ENCODE measurements around the gene KCNQ5.
"Not testable (repeated sequence)": the region's sequence is repeated elsewhere in the genome, so short reads cannot be mapped to it uniquely, and the experiment has no call there.

KCNQ5 gene

DNA sequence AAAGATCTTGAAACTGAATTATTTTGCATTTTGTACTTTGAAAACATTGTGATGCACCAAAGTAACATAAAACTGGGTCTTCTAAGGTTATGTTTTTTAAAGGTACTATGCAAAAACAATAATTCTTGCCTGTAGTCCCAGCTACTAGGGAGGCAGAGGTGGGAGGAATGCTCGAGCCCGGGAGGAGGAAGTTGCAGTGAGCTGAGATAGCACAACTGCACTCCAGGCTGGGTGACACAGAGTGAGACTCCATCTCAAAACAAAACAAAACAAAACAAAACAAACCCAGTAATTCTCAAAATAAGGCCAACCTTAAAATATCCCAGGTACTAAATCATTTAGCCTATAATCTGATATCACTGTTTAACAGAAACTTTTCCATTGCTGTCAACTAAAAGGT lies 333.8 kb downstream of the KCNQ5 start:
- H3K4me1 Mint-ChIP-seq: peaks cover 8 to 10% of the 10 kb centered on the region in 2 donors
- H3K9me3 Mint-ChIP-seq: peaks cover 0 to 1% of the 10 kb centered on the region in 2 donors
- no peak overlapping the region for H3K27ac Mint-ChIP-seq
- H3K36me3 Mint-ChIP-seq: peaks cover 0 to 3% of the 10 kb centered on the region in 2 donors
- no peaks in the 10 kb centered on the region for H3K27me3 Mint-ChIP-seq
- DNase-seq: no peak
- no peak overlapping the region for H3K4me3 Mint-ChIP-seq
- ATAC-seq (replicated peaks): no peak

DNA sequence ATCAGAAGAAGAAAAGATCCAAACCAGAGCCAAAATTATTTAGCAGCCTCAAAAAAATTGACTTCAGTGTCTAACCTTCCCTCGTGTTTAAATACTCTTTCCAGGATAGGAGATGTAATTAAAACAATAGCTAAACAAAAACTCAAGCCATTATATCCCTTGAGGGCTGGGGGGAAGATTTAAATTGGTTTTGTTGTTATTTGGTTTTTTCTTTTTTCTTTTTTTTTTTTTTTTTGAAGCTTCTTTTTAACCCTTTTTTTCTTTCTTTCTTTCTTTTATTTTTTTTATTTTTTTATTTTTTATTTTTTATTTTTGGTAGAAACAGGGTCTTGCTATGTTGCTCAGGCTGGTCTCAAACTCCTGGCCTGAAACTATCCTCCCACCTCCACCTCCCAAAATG lies 334.4 kb downstream of the KCNQ5 start:
- Mint-ChIP-seq H3K9me3 (no peaks in the 10 kb centered on the region), H3K27ac (no peak overlapping the region), H3K4me1 (peaks cover 8% of the 10 kb centered on the region in 2 donors), H3K27me3 (no peaks in the 10 kb centered on the region), H3K4me3 (no peak overlapping the region), H3K36me3 (no peaks in the 10 kb centered on the region)
- ATAC-seq (replicated peaks) (no peak), DNase-seq (no peak)

DNA sequence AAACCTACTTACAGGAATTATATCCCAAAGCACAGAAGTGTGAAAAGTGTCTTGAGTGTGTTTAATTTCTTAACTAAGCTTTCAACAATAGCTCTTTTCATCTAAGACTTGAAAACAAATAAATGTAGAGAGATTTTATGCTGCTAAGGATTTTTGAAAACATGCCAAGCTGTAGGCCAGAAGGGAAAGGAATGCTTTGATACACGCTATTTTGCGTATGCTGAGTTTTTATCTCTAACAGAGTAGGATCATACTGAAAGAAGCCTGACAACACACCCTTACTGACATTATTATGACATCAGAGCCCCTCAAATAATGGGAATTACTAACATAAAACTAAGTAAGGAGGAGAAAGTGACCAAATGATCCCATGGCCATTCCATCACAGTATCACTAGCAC lies 338.0 kb downstream of the KCNQ5 start:
- Mint-ChIP-seq H3K27ac (no peak overlapping the region), H3K4me3 (no peak overlapping the region), H3K36me3 (peaks cover 2 to 3% of the 10 kb centered on the region in 2 donors), H3K27me3 (no peaks in the 10 kb centered on the region), H3K4me1 (peaks cover 4 to 8% of the 10 kb centered on the region in 2 donors), H3K9me3 (peaks cover 0 to 2% of the 10 kb centered on the region in 2 donors)
- ATAC-seq (replicated peaks): no peak
- DNase-seq: no peak

DNA sequence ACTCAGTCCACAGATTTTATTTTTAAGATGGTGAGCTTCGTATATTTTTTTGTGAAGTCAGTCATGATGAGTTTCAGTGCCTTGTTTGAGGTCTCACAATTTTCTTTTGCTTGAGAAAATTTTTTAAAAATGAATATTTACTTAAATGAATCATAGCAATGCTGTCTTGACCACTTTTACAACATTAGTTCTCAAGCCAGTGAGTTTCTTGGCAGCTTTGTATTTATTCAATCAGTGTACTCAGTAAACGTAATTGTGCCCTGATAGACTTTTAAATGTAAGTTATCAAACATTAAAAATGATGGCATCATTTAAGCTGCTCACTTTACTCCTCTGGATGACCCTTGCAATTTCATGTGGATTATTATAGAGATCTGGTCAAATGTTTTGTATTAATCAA lies 342.1 kb downstream of the KCNQ5 start:
- no peak overlapping the region for H3K27ac Mint-ChIP-seq
- H3K4me3 Mint-ChIP-seq: no peak overlapping the region
- H3K36me3 Mint-ChIP-seq: peaks cover 2 to 3% of the 10 kb centered on the region in 2 donors
- ATAC-seq (replicated peaks) (no peak), DNase-seq (no peak)
- H3K9me3 Mint-ChIP-seq: peaks cover 0 to 2% of the 10 kb centered on the region in 2 donors
- H3K4me1 Mint-ChIP-seq: no peaks in the 10 kb centered on the region
- no peaks in the 10 kb centered on the region for H3K27me3 Mint-ChIP-seq

DNA sequence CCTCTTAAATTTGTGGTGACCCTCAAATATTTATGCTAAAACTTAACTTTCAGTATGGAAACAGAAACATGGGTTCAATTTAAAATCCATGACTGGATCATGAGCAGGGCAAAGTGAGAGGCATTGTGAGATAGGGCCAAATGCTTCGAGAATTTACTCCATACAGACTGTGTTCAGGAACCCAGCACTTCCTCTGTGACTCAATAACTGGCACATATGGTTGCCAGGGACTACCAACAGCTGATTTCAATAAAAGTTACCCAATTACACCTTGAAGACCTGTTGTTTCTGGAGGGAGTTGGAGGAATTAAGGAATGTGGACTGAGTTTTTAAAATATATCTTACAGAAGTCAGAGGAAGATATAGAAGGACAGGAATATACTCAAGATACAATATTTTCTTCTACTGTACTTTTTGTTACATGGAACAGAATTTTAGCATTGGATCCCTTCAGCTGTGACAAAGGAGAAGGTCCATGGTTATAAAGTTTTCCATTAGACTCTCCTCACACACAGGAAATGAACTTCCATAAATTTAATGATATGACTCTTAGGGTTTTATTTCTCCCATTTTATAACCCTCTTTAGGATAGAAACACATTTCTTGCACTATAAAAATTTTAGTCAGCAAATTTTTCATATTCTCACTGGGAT lies 344.9 kb downstream of the KCNQ5 start:
- Mint-ChIP-seq H3K4me1 (no peaks in the 10 kb centered on the region), H3K4me3 (no peak overlapping the region), H3K36me3 (peaks cover 0 to 1% of the 10 kb centered on the region in 2 donors), H3K9me3 (no peaks in the 10 kb centered on the region), H3K27me3 (no peaks in the 10 kb centered on the region), H3K27ac (no peak overlapping the region)
- no peak for DNase-seq
- no peak for ATAC-seq (replicated peaks)

DNA sequence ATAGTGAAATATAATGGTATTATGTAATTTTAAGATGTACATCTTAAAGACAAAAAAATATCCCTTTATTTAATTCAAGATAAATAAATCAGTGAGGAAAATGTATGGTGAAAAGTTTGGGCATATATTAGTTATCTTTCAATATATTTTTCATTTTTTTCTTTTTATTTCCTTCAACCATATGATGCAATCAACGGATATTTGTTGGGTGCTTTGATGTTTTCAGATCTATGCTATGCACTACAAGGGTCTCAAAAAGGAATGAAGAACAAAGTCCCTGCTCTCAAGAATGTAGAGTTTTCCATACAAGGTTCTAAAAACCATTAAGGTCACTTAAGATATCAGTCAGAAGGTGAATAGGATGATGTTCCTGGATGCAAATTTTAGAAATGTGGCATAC lies 345.5 kb downstream of the KCNQ5 start:
- Mint-ChIP-seq H3K27ac (no peak overlapping the region), H3K4me3 (no peak overlapping the region), H3K4me1 (no peaks in the 10 kb centered on the region), H3K27me3 (no peaks in the 10 kb centered on the region), H3K36me3 (peaks cover 0 to 1% of the 10 kb centered on the region in 2 donors), H3K9me3 (no peaks in the 10 kb centered on the region)
- ATAC-seq (replicated peaks) (no peak), DNase-seq (no peak)

DNA sequence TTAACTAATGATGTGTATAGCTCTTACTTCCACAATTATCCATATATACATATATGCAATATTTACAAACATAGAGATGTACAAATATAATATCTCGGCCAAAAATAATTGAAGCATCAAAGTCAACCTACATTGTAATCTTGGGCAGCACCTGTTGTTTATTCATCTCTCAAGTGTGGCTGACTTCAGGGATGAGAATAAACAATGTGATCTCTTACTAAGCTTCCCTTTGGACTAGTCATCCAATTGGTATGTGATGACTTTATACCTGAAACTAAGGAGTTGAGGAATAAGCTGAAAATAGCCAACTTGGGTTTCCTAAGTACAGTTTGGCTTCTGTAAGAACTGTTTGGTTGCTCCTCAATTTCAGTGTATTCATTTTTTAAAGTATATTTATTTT lies 346.8 kb downstream of the KCNQ5 start:
- no peaks in the 10 kb centered on the region for H3K27me3 Mint-ChIP-seq
- no peak overlapping the region for H3K4me3 Mint-ChIP-seq
- ATAC-seq (replicated peaks): no peak
- peaks cover 0 to 1% of the 10 kb centered on the region in 2 donors for H3K36me3 Mint-ChIP-seq
- peaks cover 0 to 2% of the 10 kb centered on the region in 2 donors for H3K4me1 Mint-ChIP-seq
- no peak overlapping the region for H3K27ac Mint-ChIP-seq
- H3K9me3 Mint-ChIP-seq: no peaks in the 10 kb centered on the region
- DNase-seq: no peak

DNA sequence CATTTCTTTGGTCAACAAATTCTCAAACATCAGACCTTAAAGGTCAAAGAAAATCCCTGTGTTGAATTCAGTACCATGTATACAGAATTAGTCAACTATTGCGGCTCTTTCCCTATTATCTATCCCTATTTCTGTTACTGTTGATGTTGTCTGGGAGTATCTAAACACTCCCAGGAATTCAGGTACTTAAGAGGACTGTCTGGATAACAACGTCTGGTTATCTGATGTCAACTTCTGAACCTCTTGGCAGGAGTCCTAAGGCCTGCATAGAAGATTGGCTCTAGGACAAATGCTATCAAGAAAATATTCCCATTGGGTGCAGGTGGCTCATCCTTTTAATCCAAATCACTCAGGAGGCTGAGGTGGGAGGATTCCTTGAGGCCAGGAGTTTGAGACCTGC lies 347.8 kb downstream of the KCNQ5 start:
- Mint-ChIP-seq H3K27me3 (no peaks in the 10 kb centered on the region), H3K4me3 (no peak overlapping the region), H3K4me1 (peaks cover 2 to 5% of the 10 kb centered on the region in 2 donors), H3K36me3 (peaks cover 0 to 1% of the 10 kb centered on the region in 2 donors), H3K9me3 (no peaks in the 10 kb centered on the region), H3K27ac (no peak overlapping the region)
- ATAC-seq (replicated peaks) (no peak), DNase-seq (no peak)

DNA sequence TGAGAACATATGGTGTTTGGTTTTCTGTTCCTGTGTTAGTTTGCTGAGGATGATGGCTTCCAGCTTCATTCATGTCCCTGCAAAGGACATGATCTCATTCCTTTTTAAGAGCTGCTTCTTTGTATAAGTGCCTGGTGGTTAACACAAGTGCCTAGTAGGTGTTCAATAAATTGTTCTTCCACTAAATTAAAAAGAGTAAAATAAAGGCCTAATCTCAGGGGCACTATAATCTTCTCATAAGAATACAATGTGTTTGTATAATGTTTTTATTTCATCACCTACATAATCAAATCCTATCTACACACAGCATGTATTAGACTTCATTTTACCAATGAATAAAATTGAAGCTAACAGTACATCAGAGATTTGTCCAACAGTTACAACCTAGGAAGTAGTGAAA lies 350.7 kb downstream of the KCNQ5 start:
- peaks cover 1 to 5% of the 10 kb centered on the region in 2 donors for H3K36me3 Mint-ChIP-seq
- DNase-seq: no peak
- no peak overlapping the region for H3K4me3 Mint-ChIP-seq
- peaks cover 13 to 27% of the 10 kb centered on the region in 2 donors for H3K4me1 Mint-ChIP-seq
- no peak overlapping the region for H3K27ac Mint-ChIP-seq
- no peaks in the 10 kb centered on the region for H3K9me3 Mint-ChIP-seq
- H3K27me3 Mint-ChIP-seq: no peaks in the 10 kb centered on the region
- ATAC-seq (replicated peaks): no peak

DNA sequence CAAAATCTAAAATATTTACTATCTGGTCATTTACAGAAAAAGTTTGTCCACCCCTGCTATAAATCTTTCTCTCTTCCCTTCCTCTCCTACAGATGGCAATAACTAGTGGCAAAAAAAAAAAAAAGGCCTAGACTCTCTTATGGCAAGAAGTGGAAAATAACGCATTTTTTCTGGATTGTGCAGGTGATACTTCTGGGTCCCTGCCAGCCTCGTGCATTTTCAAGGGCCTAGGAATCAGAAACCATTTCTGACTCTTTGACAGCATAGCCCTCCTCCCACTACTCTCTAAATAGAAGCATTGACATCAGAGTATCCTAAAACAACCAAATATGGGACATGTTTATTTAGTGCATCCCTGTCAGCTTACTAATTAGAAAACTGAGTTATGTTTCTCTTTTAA lies 352.4 kb downstream of the KCNQ5 start:
- Mint-ChIP-seq H3K27ac (no peak overlapping the region), H3K9me3 (no peaks in the 10 kb centered on the region), H3K4me1 (peaks cover 13 to 30% of the 10 kb centered on the region in 2 donors), H3K4me3 (no peak overlapping the region), H3K27me3 (no peaks in the 10 kb centered on the region), H3K36me3 (peaks cover 1 to 11% of the 10 kb centered on the region in 2 donors)
- no peak for DNase-seq
- ATAC-seq (replicated peaks): no peak

DNA sequence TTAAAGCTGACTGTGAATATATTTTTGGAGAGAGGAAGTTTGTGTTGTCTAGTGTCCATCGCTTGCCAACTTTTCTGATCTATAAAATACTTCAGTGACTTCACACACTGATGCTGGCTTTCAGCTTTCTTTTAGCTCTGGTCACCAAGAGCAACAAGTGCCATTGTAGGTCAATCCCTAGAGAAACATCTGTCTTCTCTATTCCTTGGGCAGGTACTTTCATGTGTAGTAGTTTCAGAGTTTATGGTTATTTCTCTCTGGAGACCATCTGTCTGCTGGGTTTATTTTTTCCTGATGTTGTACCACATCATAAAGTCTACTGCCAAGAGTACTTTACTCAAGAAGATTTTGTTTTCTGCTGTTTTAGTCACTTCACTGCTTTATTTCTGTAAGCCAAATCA lies 353.5 kb downstream of the KCNQ5 start:
- no peak for DNase-seq
- H3K4me3 Mint-ChIP-seq: no peak overlapping the region
- peaks cover 4 to 15% of the 10 kb centered on the region in 2 donors for H3K36me3 Mint-ChIP-seq
- peaks cover 0 to 3% of the 10 kb centered on the region in 2 donors for H3K9me3 Mint-ChIP-seq
- no peak overlapping the region for H3K27ac Mint-ChIP-seq
- peak; percentile 25 to 50 for ATAC-seq (replicated peaks)
- peaks cover 15 to 33% of the 10 kb centered on the region in 2 donors for H3K4me1 Mint-ChIP-seq
- H3K27me3 Mint-ChIP-seq: no peaks in the 10 kb centered on the region

DNA sequence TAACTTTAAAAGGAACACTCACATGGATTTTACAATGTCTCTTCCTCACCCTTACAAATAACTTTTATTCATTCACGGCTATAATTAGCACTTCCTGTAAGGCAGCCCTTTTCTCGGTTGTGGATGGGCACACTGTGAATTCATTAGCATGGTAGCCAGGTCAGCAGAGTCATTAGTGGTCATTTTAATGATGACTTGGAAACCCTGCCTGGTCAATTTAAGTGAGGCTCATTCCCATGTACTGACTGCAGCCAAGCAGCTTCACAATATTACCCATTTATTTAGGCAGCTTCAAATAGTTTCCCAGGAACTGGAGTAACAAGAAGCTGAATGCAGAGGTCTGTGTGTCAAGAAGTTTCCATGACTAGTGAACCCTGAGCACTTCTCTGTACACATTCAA lies 354.6 kb downstream of the KCNQ5 start:
- H3K27ac Mint-ChIP-seq: no peak overlapping the region
- peaks cover 7 to 20% of the 10 kb centered on the region in 2 donors for H3K36me3 Mint-ChIP-seq
- H3K9me3 Mint-ChIP-seq: peaks cover 0 to 7% of the 10 kb centered on the region in 2 donors
- no peaks in the 10 kb centered on the region for H3K27me3 Mint-ChIP-seq
- no peak for DNase-seq
- no peak overlapping the region for H3K4me3 Mint-ChIP-seq
- ATAC-seq (replicated peaks): peak; percentile 36 to 41
- H3K4me1 Mint-ChIP-seq: peaks cover 18 to 39% of the 10 kb centered on the region in 2 donors

DNA sequence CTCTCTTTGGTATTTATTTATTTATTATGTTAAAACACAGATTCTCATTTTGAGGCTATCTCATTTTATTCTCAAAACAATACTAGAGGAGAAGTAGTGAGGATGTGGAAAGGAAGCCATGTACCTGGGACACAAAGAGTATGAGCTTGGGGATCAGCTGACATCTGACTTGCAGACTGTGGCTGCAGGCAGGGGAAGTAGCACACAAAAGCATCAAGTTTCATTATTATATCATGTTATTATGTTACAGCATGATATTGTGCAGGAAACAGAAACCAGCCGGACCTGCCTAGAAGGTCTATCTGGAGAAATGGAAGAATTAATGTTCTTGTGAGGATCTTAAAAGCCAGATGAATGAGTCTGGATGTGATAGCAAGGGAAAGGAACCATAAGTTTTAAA lies 355.2 kb downstream of the KCNQ5 start:
- ATAC-seq (replicated peaks): peak; percentile 92 to 95
- Mint-ChIP-seq H3K27me3 (no peaks in the 10 kb centered on the region), H3K4me1 (peaks cover 18 to 45% of the 10 kb centered on the region in 2 donors), H3K36me3 (peaks cover 12 to 25% of the 10 kb centered on the region in 2 donors), H3K9me3 (peaks cover 0 to 12% of the 10 kb centered on the region in 2 donors), H3K27ac (no peak overlapping the region), H3K4me3 (no peak overlapping the region)
- DNase-seq: no peak

DNA sequence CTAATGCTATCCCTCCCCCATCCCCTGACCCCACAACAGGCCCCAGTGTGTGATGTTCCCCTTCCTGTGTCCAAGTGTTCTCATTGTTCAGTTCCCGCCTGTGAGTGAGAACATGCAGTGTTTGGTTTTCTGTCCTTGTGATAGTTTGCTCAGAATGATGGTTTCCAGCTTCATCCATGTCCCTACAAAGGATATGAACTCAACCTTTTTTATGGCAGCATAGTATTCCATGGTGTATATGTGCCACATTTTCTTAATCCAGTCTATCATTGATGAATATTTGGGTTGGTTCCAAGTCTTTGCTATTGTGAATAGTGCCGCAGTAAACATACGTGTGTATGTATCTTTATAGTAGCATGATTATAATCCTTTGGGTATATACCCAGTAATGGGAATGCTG lies 356.9 kb downstream of the KCNQ5 start:
- not testable (repeated sequence) for ATAC-seq (replicated peaks); DNase-seq; H3K4me3 Mint-ChIP-seq; H3K27me3 Mint-ChIP-seq; H3K27ac Mint-ChIP-seq
- peaks cover 0 to 15% of the 10 kb centered on the region in 2 donors for H3K9me3 Mint-ChIP-seq
- peaks cover 18 to 31% of the 10 kb centered on the region in 2 donors for H3K36me3 Mint-ChIP-seq
- H3K4me1 Mint-ChIP-seq: peaks cover 16 to 47% of the 10 kb centered on the region in 2 donors

DNA sequence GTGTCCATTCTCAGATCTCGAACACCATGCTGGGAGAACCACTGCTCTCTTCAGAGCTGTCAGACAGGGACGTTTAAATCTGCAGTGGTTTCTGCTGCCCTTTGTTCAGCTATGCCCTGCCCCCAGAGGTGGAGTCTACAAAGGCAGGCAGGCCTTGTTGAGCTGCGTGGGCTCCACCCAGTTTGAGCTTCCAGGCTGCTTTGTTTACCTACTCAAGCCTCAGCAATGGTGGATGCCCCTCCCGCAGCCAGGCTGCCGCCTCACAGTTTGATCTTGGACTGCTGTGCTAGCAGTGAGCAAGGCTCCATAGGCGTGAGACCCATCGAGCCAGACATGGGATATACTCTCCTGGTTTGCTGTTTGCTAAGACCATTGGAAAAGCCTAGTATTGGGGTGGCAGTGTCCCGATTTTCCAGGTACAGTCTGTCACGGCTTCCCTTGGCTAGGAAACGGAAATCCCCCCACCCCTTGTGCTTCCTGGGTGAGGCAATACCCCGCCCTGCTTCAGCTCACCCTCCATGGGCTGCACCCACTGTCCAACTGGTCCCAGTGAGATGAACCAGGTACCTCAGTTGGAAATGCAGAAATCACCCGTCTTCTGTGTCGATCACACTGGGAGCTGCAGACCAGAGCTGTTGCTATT lies 362.4 kb downstream of the KCNQ5 start:
- not testable (repeated sequence) for H3K4me3 Mint-ChIP-seq; H3K27ac Mint-ChIP-seq; DNase-seq; H3K27me3 Mint-ChIP-seq; ATAC-seq (replicated peaks)
- H3K36me3 Mint-ChIP-seq: peaks cover 34 to 42% of the 10 kb centered on the region in 2 donors
- H3K4me1 Mint-ChIP-seq: peaks cover 11 to 37% of the 10 kb centered on the region in 2 donors
- H3K9me3 Mint-ChIP-seq: peaks cover 12 to 29% of the 10 kb centered on the region in 2 donors

Measured in stimulated activated naive B cell treated with anti-CD40 and anti-IgM and Interleukin-4, amounts not matched to agents 10 μg/mL and 1 μg/mL and 100 μg/mL, for 72 hours (primary cell).